HG03097 (cell line): ENCODE data around the gene SLC9A9.

ENCODE experiments used
- ATAC-seq: cut with Tn5 transposase; IDR thresholded peaks from one replicate; pipeline ENCODE4 v1.9.1; 2021; ENCODE audit not compliant: unreplicated experiment, low FRiP score

Gene SLC9A9

DNA sequence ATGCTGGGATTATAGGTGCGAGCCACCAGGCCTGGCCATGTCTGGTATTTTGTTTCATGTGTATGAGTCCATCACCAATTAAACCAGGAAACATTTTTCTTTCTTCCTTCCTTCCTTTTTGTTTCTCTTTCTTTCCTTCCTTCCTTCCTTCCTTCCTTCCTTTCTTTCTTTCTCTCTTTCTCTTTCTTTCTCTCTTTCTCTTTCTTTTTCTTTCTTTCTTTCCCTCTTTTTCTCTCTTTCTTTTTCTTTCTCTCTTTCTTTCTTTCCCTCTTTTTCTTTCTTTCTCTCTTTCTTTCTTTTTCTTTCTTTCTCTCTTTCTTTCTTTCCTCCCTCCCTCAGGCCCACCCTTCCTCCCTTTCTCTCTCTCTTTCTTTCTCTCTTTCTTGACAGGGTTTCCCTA, 83.4 kb downstream of the SLC9A9 start:
- no peak for ATAC-seq

DNA sequence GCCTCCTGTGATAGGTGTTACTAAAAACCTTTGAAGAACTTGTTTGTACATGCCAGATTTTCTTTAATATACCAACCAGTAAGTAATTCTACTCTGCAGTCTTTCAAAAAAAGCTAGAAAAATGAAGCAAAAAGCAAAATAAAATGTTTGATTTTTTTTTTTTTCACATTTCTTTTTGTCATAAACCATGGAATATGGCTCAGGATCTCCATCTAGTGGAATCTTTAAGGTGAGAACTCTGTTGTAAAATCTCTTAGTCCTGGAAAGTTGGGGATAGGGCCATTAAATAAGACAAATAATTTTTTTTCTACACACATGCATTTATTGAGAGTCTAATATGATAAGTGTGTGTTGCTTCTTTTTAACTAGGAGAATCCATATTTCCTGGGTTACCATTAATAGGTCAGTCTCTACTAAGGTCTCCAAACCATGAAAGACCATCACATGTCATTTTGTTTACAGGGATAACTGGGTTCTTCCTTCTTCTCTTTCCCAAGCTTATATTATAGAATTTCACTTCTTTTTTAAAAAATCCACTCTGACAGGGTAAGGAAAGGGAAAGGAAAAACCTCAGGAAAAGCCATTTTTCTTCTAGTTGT, 84.6 kb downstream of the SLC9A9 start:
- no peak for ATAC-seq

- ATAC-seq: no peak
Observed at GRCh38 chr3:143757691-143758090, 90.6 kb downstream of the SLC9A9 start.

GRCh38 chr3:143755978-143756377, 92.3 kb downstream of the SLC9A9 start:
- ATAC-seq: no peak

DNA sequence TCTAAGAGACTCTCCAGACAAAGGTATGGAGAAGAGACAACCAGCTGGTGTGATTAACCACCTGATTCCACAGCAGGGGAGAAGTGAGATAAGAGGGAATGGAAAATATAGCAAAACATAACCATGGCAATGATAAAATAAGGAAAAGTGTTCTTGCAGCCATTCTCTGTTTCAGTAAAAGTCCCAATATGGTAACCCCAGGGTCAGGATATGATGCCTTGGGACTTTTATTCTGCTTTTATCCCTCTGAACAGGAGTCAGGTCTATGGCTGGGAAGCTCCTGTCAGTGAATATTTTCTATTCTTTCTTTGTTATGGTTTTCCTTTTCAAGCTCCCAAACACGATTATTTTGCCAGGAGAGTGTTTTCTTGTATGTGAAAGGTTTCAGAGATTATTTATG, 94.2 kb downstream of the SLC9A9 start:
- no peak for ATAC-seq

GRCh38 chr3:143753456-143753855, 94.8 kb downstream of the SLC9A9 start:
- ATAC-seq: no peak

DNA sequence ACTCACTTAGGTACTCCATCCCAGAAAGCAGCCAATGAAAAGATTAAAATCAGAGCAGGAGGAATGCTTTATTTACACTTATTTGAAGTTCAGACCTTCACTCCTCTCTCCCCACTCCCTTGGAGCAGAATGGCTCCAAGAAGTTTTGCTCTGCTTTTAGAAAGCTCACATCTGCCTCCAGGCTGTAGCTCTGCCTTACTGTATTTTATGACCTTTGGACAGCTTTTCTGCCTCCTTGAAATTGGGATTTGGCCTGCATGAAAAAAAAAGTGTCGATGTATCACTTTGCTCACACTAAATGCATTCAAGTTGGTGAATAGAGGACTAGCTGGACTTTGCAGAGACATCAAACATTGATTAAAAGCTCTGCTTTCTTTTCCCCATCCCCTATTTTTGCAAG, 95.3 kb downstream of the SLC9A9 start:
- no peak for ATAC-seq

DNA sequence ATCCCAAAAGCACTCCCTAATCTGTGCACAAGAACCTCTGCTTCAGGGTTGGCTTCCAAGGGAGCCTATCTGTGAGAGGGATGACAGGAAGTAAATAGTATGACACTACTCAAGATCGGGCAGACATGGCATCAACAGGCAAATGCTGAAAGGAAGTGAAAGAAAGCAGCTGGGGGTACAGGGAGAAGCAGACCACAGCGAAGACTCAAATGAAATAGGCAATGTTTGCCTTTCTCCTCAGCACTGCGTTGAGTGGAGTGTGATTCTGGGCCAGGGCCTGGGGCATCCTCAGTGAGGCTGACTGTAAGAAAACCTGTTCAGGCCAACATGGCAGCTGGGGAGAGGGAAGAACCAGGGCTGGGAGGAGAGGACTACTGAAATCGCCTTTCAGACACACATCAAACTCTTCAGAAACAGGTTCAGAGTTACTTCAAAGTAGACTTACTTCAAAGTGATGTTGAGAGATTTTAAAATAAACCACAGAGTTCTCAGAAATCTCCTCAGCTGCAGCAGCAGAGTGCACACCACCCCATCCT, 96.6 kb downstream of the SLC9A9 start:
- ATAC-seq: peak; percentile 62

- ATAC-seq: no peak
Observed at GRCh38 chr3:143750841-143751240, 97.4 kb downstream of the SLC9A9 start.

- ATAC-seq: no peak
Observed at GRCh38 chr3:143749926-143750325, 98.3 kb downstream of the SLC9A9 start.

GRCh38 chr3:143737065-143737464, 111.2 kb downstream of the SLC9A9 start:
- ATAC-seq: no peak

- no peak for ATAC-seq
Observed at GRCh38 chr3:143736205-143736997, 111.9 kb downstream of the SLC9A9 start.

DNA sequence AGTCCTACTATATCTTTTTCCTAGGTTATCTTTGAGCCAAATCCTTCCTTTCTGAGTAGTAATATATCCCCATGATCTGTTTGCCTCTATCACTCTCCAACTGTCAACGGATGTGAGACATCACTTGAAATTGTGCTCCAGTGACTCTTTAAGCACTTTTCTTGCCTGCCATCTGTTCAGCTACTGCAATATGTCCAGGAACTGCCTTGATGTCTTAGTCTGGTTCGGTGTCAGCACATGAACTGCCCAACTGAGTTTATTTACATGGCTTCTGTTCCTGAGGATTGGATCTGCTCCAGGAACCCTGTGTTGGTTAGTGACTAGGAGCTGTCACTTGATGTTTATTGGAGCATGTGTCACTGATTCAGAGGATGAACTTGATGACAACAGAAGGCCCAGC, 116.5 kb downstream of the SLC9A9 start:
- ATAC-seq: no peak

DNA sequence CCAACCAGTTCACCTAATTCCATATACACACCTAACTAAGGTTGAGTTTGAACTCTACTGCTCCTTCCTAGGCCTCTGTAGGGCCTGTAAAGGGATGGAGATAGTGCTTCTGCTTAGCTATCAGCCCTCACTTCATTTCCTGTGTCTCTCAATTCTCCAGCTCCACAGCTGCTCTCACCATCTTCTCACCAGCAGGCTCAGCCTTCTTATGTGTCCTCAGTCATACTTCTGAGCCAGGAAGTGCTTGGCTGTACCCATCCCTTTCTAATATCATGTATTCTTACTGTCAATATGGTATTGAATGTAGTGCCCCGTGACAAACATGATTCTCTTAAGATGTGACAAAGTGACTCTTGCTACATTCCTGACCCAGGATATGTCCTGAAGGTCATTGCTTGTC, 116.9 kb downstream of the SLC9A9 start:
- no peak for ATAC-seq

DNA sequence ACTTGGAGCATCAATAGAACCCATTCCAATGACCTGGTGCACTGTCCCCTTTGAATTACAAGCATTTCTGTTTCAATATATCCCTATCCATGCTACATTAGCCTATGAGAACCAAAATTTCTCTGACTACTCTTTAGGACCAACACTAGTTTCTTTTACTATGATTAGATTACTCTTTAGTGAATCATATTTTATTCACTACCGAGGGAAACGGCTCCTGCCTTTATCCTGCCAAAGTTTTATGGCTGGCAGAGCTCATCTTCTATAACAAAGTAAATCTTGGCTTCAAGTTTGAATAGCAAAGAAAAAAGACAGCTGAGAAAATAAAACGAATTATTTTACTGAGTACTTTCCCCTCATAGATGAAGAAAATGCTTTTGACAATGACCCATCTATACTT, 120.9 kb downstream of the SLC9A9 start:
- no peak for ATAC-seq

DNA sequence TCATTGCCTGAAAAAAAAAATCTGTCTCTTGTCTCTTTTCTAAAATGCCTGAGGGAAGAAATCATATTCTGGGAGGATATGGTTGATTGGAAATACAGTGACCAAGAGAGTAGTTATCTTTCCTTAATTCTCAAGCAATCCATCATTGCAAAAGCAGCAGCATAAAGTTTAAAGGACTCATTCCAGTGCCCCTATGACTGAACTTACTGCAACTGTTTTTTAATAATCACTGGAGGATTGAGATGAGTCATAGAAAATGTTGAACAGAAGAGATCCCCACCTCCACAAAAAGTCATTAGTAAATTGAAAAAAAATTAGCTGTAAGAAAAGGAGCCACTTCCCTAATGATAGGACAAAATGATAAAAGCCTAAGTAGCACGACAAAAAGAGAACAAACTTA, 121.5 kb downstream of the SLC9A9 start:
- no peak for ATAC-seq

- no peak for ATAC-seq
Observed at GRCh38 chr3:143720381-143720780, 127.9 kb downstream of the SLC9A9 start.

DNA sequence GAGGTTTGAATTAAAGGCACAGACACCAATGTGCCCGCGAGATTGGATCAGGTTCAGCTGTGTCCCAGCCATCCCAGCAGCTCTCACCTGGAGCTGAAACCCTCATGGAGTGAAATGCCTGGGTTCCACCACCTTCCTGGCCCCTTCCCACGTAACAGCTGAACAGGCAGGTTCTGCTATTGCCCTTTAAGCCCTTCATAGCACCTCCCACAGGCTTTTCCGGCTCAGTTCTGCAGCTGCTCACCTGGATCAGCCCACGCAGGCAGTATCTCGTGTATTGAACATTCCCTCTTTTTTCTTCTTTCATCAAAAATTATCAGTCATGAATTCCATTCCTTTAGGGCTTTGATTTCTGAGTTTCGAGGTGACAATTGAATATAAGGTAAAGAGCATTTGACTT, 129.8 kb downstream of the SLC9A9 start:
- ATAC-seq: no peak

DNA sequence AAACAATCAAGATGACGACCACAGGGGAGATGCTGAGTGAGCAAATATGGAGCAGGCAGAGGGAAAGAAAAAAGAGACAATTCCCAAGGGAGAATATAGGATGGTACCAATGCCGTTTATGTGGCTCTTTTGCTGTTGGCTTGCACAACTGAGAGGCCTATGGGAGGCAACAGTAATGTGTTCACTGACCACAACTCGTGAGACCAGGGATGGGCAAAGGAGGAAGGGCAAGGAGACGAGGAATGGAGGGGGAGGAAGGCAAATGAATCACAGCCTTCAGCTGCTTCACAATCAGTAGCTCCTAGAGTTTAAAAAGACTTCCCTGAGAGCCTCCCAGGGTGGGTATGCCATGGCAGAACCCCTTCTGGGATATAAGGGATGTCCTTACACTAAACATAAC, 131.5 kb downstream of the SLC9A9 start:
- ATAC-seq: no peak

- no peak for ATAC-seq
Observed at GRCh38 chr3:143712522-143712921, 135.7 kb downstream of the SLC9A9 start.

DNA sequence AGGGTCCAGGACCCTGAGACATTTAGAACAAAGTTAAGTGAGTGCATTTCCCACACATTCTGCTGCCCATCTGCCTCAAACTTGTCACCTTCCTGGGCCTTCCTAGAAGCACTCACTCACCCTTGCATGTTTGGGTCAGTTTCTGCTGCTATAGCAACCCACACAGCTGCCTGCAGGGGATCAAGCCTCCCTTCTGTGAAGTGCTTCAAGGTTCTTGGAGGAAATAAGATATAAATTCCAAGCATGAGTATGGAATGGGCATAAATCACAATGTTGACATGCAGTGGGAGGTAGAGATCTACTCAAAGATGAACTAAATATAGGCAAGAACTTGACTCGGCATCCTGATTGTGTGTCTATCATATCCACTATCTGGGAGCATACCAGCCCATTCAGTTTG, 140.4 kb downstream of the SLC9A9 start:
- no peak for ATAC-seq

GRCh38 chr3:143700431-143700975, 147.8 kb downstream of the SLC9A9 start:
- no peak for ATAC-seq
